Dermis microvascular lymphatic vessel endothelial cell (primary cell): ENCODE data around the gene TRIM50. TPM values are rescaled to one million over a fixed set of nuclear protein-coding genes. Genes with fewer than 3 reads are reported as not detected.
"Not testable (repeated sequence)": the region's sequence is repeated elsewhere in the genome, so short reads cannot be mapped to it uniquely, and the experiment has no call there.

ENCODE experiments used
- DNase-seq, 2 donors: peaks; one replicate each; pipeline versions ENCODE4 v3.0.0 to v3.0.0-alpha.2; 2010; ENCODE audit warnings: low read depth in 2 of 2
- total RNA-seq: library from RNA; depleted of rRNA; stranded (reverse); fragments of >200 nt; gene quantifications from 2 replicates; pipeline ENCODE4 v1.2.1, GENCODE V29; 2014

TRIM50 gene
- total RNA-seq: not detected in 2 replicates

DNA sequence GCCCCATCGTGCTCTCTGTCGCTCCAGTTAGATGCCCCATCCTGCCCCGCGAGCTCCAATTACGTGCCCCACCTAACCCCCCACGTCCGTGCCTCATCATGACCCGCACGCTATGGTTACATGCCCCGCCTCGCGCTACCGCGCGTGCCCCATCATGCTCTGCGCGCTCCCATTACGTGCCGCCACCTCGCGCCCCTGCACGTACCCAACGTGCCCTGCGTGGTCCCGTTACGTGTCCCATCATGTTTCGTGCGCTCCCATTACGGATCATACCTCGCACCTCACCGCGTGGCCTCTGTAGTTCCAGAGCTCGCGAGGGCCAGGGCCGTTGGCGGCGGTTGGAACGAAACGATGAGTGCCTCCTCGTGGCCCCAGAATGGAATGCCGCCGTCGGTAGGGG lies at the start of gene TRIM50, which contains the start of gene FKBP6:
TRIM50 (minus strand) TSS at position 161 of the 400 bp plus-strand sequence. CDS start 3,295 bp downstream, outside the sequence.
FKBP6 (plus strand) TSS at position 240 of the 400 bp plus-strand sequence. CDS start 268 bp downstream, outside the sequence.
- DNase-seq: not testable (repeated sequence)

DNA sequence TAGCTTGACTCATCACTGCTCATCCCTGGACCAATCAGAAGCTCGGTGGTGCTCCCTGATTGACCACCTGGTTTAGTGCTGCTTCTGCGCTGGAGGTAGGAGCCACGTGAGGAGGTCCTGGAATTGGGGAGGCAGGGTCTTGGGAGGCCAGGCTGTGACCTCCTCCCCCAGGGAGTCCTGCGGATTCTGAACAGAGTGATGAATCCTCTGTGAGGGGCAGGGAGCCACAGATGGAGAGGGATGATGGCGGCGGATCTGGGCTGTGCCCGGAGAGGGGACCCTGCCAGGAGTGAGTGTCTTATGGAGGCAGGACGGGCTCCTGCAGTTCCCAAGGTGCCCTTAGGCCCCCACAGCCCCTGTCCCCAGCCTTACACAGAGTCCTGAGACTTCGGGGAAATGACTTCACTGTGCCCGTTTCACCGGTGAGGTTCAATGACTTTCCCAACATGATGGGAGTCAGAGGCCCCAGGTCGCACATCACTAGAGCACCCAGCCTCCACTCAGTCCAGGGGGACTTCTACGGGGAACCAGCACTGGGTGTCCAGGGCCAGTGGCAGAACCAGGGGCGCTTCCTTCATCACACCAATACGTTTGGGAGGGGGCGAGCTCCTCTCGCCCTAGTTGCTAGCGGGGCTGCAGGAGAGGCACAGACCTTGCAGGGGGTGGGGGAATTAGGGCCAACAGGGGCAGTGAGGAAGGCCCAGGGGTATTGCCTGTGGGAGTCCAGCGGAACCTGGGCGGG lies 49.0 kb upstream of the TRIM50 start:
- no peak for DNase-seq

DNA sequence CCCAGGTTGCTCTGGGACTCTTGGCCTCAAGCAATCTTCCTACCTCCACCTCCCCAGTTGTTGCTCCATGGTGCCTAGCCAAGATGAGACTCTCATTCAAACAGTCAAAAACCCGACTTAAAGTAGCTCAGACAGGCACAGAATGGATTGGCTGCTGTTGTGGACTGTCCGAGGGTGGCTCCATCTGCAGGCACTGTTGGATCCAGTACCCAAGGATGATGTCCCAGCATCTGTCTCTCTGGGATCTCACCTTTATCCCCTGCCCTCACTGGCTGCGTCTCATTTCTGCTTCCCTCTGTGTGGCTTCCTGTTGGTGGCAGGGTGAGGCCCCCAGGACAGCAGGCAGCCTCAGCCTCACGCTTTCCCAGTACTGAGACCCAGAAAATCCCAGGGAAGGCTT lies 48.4 kb upstream of the TRIM50 start:
- not testable (repeated sequence) for DNase-seq

DNA sequence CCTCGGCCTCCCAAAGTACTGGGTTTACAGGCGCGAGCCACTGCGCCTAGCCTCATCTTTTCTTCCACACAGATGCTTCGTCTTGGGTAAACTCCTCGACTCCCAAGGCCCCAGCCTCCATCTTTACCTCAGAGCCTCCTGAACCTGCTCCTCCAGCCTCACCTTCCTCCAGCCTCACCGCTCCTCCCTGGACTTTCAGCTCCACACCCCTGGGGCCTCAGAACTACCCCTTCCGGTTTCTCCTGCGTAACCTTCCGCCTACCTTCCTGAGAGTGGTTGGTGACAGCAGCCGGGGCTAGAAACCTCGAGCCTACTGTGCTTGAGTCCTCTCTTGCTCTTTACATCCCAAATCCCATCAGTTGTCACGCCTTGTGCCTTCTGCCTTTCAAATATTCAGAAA lies 45.9 kb upstream of the TRIM50 start:
- no peak for DNase-seq

DNA sequence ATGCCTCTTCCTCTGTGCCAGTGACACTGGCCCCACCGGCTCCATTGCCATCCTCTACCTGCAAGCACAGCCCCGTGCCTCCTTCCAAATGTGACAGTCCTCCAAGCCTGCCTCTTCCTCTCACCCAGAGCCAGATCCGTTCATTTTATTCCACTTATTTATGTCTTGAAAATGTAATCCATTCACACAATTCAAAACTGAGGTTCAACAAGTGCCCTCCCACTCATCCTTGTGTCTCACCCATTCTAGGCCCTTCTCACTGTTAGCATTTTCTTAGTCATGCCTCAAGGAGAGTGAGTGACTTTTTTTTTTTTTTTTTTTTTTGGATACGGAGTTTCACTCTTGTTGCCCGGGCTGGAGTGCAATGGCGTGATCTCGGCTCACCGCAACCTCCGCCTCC lies 41.7 kb upstream of the TRIM50 start:
- no peak for DNase-seq

DNA sequence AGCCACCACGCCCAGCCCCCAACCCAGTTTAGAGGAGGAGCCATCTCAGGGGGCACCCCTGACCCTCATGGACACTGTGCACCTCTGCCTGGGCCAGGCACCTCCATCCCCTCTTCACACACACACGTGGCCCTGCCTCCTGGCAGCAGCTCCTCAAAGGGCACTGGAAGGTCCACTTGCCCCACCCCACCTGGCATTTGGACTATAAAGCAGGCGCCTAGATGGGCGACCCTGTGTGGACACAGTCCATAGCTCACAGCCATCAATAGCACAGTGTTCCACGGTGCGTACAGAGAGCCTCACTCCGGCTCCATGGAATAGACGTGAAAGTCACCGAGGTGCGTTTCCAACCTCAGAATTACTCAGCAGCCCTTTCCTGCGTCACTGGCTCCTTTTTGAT lies 41.1 kb upstream of the TRIM50 start:
- DNase-seq: no peak

DNA sequence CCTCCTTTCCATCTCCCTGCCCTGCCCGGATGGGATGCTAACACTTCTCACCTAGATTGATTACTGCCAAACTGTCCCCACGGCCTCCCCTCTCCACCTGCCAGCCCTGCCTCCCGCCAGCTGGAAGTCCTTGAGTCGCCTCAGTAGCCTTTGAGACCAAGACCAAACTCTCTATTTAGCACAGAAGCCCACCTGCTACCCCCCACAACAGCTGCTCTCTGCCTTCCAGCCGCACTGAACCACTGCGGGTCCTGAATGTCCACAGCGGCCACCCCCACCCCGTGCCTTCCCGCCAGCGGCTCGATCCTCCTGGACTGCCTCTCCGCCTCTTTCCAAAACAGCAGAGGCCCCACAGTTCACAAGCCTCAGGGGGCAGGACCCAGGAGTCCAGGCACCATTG lies 39.1 kb upstream of the TRIM50 start:
- DNase-seq: no peak

DNA sequence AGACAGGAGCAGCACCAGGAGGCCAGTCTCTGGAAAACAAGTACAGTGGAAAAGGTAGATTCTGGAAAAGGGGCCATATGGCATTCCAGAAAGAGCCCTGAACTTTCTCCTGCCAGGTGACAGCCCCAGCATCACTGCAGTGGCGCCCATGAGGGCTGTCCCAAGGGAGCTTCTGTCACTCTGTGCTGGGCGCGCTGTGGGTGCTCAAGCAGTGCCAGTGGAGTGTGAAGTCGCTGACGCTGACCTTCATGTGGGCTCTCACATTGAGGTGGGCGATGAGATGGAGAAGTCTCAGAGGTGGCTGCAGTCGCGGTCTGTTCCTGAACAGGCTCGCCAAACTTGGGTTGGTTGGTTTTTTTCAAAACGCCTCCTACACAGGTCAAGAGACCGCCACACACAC lies 38.2 kb upstream of the TRIM50 start:
- no peak for DNase-seq

DNA sequence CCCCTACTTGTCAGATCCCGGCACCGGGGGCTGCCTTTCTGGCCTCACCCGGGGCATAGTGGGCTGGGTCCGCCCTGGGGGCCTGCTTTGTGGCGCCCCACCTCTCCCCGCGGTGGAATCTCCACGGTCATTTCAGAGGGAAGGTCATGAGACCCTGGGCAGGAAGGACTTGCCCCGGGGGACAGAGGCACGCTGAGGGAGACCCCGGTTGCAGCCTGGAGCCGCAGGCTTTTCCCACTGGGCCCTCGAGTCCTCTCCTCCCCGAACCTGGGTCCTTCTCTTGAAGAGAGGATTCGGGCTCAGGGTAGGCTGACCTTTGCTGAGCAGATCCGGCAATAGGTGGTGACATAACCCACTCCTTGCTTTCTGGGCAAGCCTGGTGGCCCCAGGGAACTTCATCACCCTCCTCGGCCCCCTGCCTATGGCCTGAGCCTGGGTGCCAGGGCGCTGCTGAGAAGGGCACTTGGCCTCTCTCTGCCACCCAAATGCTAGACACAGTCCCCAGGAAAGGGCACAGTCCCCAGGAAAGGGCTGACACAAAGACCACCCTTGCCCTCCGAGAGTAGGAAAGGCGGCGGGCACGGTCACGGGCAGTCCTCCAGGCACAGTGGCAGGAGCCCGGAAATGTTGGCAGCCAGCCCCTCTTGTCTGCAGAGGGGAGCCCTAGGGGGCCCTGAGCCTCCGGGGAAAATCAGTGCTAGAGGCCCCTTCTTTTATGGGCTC lies 36.3 kb upstream of the TRIM50 start:
- no peak for DNase-seq

DNA sequence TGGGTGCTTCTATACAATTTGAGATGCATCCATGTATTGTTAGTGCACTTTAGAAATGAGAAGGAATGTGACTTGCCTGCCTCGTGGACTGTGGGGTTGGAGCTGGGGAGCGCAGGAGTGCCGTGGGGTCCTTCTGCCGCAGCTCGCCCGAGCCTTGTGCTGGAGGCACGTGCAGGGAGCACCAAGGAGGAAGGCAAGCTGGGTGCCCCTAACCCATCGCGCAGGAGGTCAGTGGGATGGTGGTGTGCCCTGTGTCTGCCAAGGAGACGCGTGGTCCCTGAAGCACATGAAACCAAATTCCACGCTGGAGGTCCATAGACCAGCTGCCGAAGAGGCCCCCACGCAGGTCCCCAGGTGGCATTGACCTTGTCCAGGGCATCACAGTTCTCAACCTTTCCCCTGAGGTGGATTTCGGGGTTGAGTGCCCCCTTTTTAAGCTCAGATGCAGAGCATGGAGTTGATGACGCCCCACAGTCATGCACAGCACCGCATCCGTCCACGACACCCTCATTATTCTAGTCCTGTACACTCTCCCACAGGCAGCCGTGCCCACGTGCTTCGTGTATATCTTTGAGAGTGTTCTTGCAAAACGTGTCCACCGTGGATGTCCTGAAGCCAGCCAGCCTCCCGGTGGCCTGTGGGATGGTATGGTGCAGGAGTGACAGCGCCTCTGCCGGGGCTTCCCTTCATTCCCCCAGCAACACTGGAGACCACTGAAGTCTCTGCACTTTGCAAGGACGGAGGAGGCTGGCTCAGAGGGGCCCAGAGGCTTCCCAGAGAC lies 35.5 kb upstream of the TRIM50 start:
- DNase-seq: no peak

DNA sequence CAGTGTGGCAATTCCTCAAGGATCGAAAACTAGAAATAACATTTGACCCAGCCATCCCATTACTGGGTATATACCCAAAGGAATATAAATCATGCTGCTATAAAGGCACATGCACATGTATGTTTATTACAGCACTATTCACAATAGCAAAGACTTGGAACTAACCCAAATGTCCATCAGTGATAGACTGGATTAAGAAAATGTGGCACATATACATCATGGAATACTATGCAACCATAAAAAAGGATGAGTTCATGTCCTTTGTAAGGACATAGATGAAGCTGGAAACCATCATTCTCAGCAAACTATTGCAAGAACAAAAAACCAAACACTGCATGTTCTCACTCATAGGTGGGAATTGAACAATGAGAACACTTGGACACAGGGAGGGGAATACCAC lies 32.7 kb upstream of the TRIM50 start:
- not testable (repeated sequence) for DNase-seq

DNA sequence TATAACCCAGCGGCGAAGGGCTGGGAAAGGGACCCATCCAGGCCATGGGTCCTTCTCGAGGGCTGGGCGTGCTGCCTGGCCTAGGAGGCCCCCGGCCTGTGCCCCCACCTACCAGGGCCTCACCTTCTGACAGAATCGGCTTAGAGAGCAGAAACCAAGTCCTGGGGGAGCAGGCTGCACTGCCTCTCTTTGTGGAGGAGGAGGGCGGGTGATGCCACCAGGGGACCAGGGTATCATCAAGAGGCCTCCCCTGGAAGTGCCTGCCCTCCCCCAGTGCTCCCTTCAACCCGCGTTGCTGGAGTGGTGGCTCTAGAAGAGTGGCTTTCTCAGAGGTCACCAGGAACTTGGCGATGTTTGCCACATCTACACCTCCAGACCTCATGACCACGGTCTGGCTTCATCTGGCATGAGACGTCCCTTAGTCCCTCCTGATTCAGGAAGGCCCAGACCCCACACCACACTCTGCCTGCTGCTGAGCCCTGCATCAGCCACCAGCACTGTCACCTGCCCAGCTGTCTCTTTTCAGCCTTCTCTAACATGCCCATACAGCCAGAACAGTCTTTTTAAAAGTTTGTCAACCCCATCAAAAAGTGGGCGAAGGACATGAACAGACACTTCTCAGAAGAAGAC lies 32.0 kb upstream of the TRIM50 start:
- DNase-seq: no peak

DNA sequence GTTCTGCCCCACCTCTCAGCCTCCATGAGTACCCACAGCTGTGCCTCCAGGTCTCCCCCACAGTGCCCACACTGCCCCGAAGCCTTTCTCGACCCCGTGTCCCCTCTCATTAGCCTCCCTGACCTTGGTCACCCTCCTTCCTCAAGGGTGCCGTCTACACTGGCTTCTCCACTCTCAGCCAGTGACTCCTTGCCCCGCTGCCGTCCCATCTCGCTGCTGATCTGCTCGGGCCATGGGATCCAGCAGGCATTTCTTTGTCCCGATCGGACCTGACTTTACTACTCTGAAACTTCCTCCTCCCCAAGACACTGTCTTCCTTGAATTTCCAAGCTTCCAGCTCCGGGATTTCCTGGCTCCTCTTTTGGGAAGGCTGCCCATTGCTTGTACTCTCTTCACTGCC lies 31.4 kb upstream of the TRIM50 start:
- DNase-seq: no peak

DNA sequence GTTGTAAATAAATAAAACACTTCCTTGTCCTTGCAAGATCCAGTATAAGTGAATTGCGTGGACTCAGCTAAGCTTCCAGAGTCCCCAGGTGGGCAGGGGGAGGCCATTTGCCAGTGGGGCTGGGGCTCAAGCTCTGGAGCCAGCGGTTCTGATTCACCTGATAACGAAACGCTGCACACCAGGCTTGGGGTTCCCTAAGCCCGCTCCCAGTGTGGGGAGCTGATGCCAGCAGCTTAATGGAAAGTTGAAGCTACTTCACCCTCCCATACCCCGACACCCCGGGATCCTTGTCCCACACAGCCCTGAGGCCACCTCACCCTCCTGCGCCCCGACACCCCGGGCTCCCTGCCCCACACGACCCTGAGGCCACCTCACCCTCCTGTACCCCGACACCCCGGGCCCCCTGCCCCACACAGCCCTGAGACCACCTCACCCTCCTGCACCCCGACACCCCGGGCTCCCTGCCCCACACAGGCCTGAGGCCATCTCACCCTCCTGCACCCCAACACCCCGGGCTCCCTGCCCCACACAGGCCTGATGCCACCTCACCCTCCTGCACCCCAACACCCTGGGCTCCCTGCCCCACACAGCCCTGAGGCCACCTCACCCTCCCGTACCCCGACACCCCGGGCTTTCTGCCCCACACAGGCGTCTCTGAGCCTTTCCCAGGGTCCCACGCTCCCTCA lies 30.9 kb upstream of the TRIM50 start:
- DNase-seq: no peak

DNA sequence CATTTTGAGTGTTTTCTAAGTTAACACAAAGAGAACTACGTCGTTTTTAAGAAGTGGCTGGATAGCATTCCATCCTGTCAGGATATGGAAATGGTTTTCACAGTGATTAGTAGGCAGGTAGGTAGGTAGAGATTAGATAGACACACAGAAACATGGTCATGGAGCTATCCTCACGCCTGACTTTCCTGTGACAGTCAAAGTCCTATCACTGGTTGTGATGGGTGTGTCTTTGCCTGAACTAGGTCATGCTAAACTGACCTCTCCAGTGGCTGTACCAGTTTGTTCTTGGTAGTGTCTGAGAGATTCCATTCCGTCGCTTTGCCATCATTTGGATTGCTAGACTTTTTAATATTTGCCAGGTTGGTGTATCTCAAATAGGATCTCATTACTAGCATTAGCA lies 28.3 kb upstream of the TRIM50 start:
- DNase-seq: no peak

DNA sequence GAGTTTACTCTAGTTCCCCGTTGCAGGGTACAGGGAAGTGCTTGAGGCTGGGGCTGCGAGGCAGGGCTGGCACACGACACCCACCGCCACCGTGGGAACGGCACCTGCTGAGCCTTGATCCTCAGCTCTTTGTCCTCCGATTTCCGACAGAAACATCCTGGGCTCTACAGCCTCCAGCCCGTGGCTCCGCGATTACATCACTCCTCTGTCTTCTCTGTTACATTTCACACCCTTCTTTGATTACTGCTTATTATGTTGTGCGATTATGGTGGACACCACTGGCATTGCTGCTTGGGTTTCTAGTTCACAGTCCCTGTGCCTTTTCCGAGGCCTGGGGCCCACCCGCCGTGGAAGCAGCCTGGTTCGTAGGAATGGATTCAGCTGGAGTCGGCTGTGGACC lies 26.9 kb upstream of the TRIM50 start:
- DNase-seq: no peak

DNA sequence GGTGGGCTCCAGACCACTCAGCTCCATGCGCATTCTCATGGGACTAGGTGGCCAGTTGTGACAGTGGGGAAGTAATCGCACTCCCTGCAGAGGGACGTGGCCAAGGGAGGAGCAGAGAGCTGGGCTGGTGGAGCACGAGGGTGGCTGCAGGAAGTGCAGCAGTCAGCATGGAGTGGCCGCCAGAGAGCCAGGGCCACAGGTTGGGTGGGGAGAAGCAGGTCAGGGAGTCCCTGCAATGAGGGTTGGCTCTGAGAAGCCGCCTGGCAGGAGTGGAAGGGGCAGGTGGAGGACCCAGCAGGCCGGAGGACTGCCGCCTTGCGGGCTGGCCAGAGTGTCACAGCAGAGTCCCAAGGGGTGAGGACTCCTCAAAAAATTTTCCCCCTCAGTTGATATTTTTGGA lies 26.3 kb upstream of the TRIM50 start:
- DNase-seq: no peak

DNA sequence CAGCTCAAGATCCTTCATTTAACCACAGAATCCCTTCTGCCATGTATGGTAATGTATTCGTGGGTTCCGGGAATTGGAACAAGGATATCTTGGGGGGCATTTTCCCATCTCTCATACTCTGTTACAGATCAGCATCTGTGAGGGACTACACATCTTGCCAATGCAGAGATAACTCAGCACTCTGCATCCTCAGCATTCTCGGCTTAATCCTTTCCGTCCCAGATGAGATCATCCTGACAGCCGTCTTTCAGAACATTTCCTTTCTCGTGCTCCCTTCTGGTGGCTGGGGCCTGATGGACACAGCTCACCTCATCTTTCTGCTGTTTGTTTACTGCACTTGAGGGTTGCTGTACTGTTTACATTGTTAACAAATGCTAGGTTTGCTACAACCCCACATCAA lies 25.4 kb upstream of the TRIM50 start:
- peak in 1 of 2 donors; percentile 33 for DNase-seq

DNA sequence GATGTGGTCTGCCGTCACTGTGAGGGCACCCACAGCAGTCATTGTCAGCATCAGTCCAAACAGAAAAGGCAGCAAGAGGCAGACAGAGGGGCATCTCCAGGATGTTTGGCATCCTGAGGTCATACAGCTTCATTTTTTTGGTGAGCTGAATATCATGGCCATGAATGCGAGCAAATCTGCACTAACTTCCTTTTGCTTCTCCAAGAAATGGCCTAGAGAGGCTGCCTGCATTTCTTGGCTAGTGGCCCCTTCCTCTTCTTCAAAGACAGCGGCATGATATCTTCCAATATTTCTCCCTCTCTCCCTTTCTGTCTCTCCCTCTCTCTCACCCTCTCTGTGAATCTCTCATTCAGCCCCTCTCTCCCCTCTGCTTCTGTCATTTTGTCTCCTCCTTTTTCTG lies 24.9 kb upstream of the TRIM50 start:
- no peak for DNase-seq

DNA sequence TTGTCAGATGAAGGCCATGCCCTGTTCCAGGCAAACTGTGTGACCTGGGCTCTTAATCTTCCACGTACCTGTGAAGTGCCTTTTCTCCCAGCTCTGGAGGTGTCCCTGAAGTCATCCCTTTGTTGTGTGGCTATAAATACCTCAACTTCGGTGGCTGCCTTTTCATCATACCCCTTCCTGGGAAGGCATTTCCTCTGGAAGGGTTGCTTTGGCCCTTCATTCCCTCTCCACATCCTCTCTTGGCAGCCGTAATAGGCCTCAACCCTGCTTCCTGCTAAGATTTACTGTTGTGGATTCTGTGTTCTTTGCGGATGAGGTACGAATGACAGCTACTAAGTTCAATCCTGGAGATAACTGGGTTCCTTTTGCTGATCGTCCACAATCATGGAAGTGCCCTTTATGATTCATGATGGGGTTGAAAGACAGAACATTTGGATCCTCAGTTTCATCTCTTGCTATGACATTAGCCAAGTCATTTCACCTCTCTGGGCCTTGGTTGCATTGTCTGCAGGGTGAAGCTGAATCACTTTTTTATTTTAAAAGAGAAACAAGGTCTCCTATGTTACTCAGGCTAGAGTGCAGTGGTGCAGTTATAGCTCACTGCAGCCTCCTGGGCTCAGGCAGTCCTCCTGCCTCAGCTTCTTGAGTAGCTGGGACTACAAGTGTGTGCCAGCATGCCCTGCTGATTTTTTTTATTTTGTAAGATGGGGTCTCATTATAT lies 23.7 kb upstream of the TRIM50 start:
- DNase-seq: peak in 1 of 2 donors; percentile 85
